Measurements from ENCODE around the gene GPS2.

- TF ChIP-seq CTCF (conservative IDR thresholded peaks at IDR 0.05; ENCODE audit: low read depth, low read length) (no peak), POLR2A (IDR thresholded peaks at IDR 0.05; ENCODE audit: low read depth, low read length) (peak; percentile 87), SMC3 (IDR thresholded peaks at IDR 0.05; ENCODE audit: low read depth, low read length) (no peak), MAFK (IDR thresholded peaks at IDR 0.05; ENCODE audit: low read depth, low read length) (no peak), FOS (IDR thresholded peaks at IDR 0.05; ENCODE audit: low read depth, low read length) (no peak), RFX5 (IDR thresholded peaks at IDR 0.05; ENCODE audit: low read depth, low read length) (no peak), USF2 (IDR thresholded peaks at IDR 0.05; ENCODE audit: low read depth, low read length) (no peak)
Observed at GRCh38 chr17:7308625-7309433, 6.3 kb downstream of the GPS2 start.

Measured in IMR-90 (cell line).